ENCODE measurements around the gene LCN6. TPM values are rescaled to one million over a fixed set of nuclear protein-coding genes. Genes with fewer than 3 reads are reported as not detected.

The LCN6 gene
- total and polyA plus RNA-seq, 2 of the 13 experiments (the other 11 are each of a cell fraction or from before 2014, with no cell fraction given) = not detected

- TF ChIP-seq PAX8 (CRISPR knock-in tag; IDR thresholded peaks at IDR 0.05; ENCODE audit: borderline replicate concordance) = no peak
- TF ChIP-seq GABPB1 (CRISPR knock-in tag; IDR thresholded peaks at IDR 0.05) = peak; percentile 40; the same call in 1 of the 2 replicates
- TF ChIP-seq ATF7-NPFF (CRISPR knock-in tag; IDR thresholded peaks at IDR 0.05; ENCODE audit: low read depth) = peak; percentile 57
- TF ChIP-seq MED8 (CRISPR knock-in tag; IDR thresholded peaks at IDR 0.05; ENCODE audit: insufficient replicate concordance) = peak; percentile 3
- TF ChIP-seq ZNF281 (CRISPR knock-in tag; IDR thresholded peaks at IDR 0.05; ENCODE audit: borderline replicate concordance) = no peak
- peak; percentile 39; the same call in 1 of the 2 replicates for TF ChIP-seq NRL (CRISPR knock-in tag; IDR thresholded peaks at IDR 0.05; ENCODE audit: borderline replicate concordance)
- 0 out of 2 replicates have a peak, but pooled peaks have one; percentile 6 for TF ChIP-seq KDM4B (CRISPR knock-in tag; IDR thresholded peaks at IDR 0.05)
- peak; percentile 86; the same call in 1 of the 2 replicates for TF ChIP-seq KIAA2018 (CRISPR knock-in tag; IDR thresholded peaks at IDR 0.05; ENCODE audit: borderline replicate concordance)
- no peak for TF ChIP-seq ZNF749 (CRISPR knock-in tag; IDR thresholded peaks at IDR 0.05; ENCODE audit: borderline replicate concordance)
- no peak for TF ChIP-seq SOX13 (IDR thresholded peaks at IDR 0.05)
- TF ChIP-seq SOX13 (CRISPR knock-in tag; conservative IDR thresholded peaks at IDR 0.05 in 1 of 2, IDR thresholded peaks at IDR 0.05 in 1 of 2) = 0 out of 4 replicates have a peak, but pooled peaks of 1 of the 2 experiments have one; percentile 5
- peak; percentile 1; the same call in 1 of the 2 replicates for TF ChIP-seq ZC3H13 (CRISPR knock-in tag; IDR thresholded peaks at IDR 0.05)
- TF ChIP-seq ETS1 (CRISPR knock-in tag; IDR thresholded peaks at IDR 0.05) = no peak
- no peak for TF ChIP-seq NCOA5 (CRISPR knock-in tag; IDR thresholded peaks at IDR 0.05)
- TF ChIP-seq ZNF569 (CRISPR knock-in tag; IDR thresholded peaks at IDR 0.05; ENCODE audit: borderline replicate concordance) = 0 out of 2 replicates have a peak, but pooled peaks have one; percentile 54
- TF ChIP-seq MYC (CRISPR knock-in tag; IDR thresholded peaks at IDR 0.05; ENCODE audit: borderline replicate concordance) = 0 out of 2 replicates have a peak, but pooled peaks have one; percentile 60
Observed at GRCh38 chr9:136791516-136792276, 43.4 kb upstream of the LCN6 start (continued).
